ENCODE measurements around the gene LAMB1. TPM values are rescaled to one million over a fixed set of nuclear protein-coding genes. Genes with fewer than 3 reads are reported as not detected.
A peak's percentile ranks its signal among the peaks of the same experiment; 100 is the strongest.

LAMB1 gene
- total and polyA plus RNA-seq, 2 of the 13 experiments (the other 11 are each of a cell fraction or from before 2014, with no cell fraction given) = 109 to 124 TPM

DNA sequence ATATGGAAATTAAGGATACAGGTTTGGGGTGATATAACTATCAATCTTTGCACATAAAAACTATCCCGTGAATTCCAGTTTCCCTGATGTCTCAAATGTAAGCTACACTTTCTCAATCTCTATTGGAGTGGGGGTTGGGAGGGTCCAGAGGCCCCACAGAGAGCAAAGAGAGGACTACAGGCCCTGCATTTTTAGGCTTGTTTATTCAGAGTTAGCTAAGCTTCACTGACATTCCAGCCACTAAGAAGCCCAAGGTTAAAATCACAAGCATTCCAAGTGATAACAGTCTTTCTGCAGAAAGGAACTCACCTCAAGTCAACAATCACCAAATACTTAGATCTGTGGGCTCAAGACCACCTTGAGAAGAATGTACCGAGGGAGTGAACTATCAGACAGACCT is 31.6 kb upstream of the LAMB1 start (continued):
- no peak for TF ChIP-seq ZBTB40 (IDR thresholded peaks at IDR 0.05)
- TF ChIP-seq ZBTB40 (CRISPR knock-in tag; IDR thresholded peaks at IDR 0.05) = no peak
- TF ChIP-seq ZNF264 (CRISPR knock-in tag; IDR thresholded peaks at IDR 0.05) = peak; percentile 59; the same call in 1 of the 2 replicates
- TF ChIP-seq CC2D1A (CRISPR knock-in tag; IDR thresholded peaks at IDR 0.05) = no peak
- no peak for TF ChIP-seq ZNF564 (CRISPR knock-in tag; IDR thresholded peaks at IDR 0.05)
- TF ChIP-seq ELF1 (CRISPR knock-in tag; IDR thresholded peaks at IDR 0.05) = no peak
- TF ChIP-seq ZNF879 (CRISPR knock-in tag; IDR thresholded peaks at IDR 0.05) = no peak
- TF ChIP-seq RXRA (CRISPR knock-in tag; IDR thresholded peaks at IDR 0.05) = no peak; the same call in 1 of the 2 replicates
- TF ChIP-seq NCOA2 (CRISPR knock-in tag; IDR thresholded peaks at IDR 0.05) = peak; percentile 94
- no peak for TF ChIP-seq ZBTB49 (CRISPR knock-in tag; IDR thresholded peaks at IDR 0.05; ENCODE audit: borderline replicate concordance)
- no peak for TF ChIP-seq KDM5A (IDR thresholded peaks at IDR 0.05; ENCODE audit: borderline replicate concordance, low read length)
- peak; percentile 68 for TF ChIP-seq MED1 (CRISPR knock-in tag; IDR thresholded peaks at IDR 0.05)
- TF ChIP-seq SP2 (CRISPR knock-in tag; IDR thresholded peaks at IDR 0.05) = no peak
- no peak for TF ChIP-seq XRCC5 (optimal IDR thresholded peaks at IDR 0.05; ENCODE audit: low read length)
- TF ChIP-seq BCLAF1 (IDR thresholded peaks at IDR 0.05) = no peak
- no peak for TF ChIP-seq ZNF569 (CRISPR knock-in tag; IDR thresholded peaks at IDR 0.05; ENCODE audit: borderline replicate concordance)
- TF ChIP-seq ZNF3 (CRISPR knock-in tag; IDR thresholded peaks at IDR 0.05) = no peak

All from HepG2 (cell line).